ENCODE measurements around the gene GNG12.

DNA sequence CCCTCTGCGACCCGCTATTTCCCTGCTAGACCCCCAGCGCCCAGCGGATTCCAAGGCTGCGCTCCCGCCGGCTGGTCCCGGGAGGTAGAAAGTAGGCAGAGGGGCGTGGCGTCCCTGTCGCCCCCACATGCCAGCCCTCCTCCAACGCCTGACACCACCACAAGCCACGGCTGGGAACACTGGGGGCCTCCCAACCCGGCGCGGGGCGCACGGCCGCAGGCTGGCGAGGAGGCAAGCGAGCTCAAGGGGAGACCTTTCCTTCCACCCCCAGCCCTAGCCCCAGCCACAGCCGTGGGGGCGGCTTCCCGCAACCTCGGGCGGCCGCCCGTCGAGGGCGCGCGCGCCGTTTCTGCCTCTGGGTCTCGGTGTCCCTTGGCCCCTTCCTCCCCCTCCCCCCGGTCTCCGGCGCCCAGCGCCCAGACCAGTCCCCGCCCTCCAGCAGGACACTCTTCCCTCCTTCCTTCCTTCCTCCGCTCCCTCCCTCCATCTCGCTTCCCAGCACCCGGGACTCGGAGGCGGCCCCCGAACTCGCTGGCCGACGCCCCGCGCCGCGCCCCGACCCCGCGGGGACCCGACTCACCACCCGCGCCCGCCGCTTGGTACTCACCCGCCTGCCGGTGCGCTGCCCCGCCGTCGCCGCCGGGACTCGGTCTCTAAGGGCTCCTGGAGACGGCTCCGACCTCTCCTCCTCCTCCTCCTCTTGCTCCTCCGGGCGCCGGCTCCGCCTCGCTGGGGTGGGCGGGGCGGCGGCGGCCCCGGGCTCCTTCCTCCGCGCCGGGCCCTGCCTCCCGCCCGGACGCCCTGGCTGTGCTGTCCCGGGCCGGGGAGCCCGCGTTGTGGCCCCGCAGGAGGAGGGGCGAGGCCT is at the start of gene GNG12:
- TF ChIP-seq, protein P1, sequence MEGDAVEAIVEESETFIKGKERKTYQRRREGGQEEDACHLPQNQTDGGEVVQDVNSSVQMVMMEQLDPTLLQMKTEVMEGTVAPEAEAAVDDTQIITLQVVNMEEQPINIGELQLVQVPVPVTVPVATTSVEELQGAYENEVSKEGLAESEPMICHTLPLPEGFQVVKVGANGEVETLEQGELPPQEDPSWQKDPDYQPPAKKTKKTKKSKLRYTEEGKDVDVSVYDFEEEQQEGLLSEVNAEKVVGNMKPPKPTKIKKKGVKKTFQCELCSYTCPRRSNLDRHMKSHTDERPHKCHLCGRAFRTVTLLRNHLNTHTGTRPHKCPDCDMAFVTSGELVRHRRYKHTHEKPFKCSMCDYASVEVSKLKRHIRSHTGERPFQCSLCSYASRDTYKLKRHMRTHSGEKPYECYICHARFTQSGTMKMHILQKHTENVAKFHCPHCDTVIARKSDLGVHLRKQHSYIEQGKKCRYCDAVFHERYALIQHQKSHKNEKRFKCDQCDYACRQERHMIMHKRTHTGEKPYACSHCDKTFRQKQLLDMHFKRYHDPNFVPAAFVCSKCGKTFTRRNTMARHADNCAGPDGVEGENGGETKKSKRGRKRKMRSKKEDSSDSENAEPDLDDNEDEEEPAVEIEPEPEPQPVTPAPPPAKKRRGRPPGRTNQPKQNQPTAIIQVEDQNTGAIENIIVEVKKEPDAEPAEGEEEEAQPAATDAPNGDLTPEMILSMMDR (IDR thresholded peaks at IDR 0.05): peak in 1 of 6 experiments; percentile 8
- peak; percentile 7 to 19 for TF ChIP-seq POLR2AphosphoS5 (IDR thresholded peaks at IDR 0.05)
- TF ChIP-seq EP300 (IDR thresholded peaks at IDR 0.05): no peak
- TF ChIP-seq POLR2A (IDR thresholded peaks at IDR 0.05): peak in 1 of 4 donors; percentile 72

Data from upper lobe of left lung (tissue), 4 donors.